OCI-LY7 (cell line): ENCODE data around the gene TUBB1.

Experiments
- CTCF ChIP-seq: fragments of 200-600 bp; sonication (generic); conservative IDR thresholded peaks from 2 replicates; pipeline ENCODE4 v1.5.1; 2014; ENCODE audit warnings: mild to moderate bottlenecking, antibody characterized with exemption, low read length, moderate library complexity, mixed read lengths
- EZH2phosphoT487 ChIP-seq: fragments of 200-600 bp; sonication (generic); IDR thresholded peaks from 2 replicates; pipeline ENCODE4 v1.6.1; 2018; ENCODE audit warnings: low read depth, borderline replicate concordance, mild to moderate bottlenecking, mixed run types, antibody characterized with exemption, low read length, moderate library complexity, mixed read lengths

- TF ChIP-seq CTCF (no peak), EZH2phosphoT487 (no peak)
Observed at GRCh38 chr20:59020938-59021551, 1.8 kb downstream of the TUBB1 start.
